Measurements from ENCODE around the gene PCSK4.

- TF ChIP-seq POLR2A (IDR thresholded peaks at IDR 0.05) (no peak), EP300 (IDR thresholded peaks at IDR 0.05) (no peak)
- TF ChIP-seq, protein P1, sequence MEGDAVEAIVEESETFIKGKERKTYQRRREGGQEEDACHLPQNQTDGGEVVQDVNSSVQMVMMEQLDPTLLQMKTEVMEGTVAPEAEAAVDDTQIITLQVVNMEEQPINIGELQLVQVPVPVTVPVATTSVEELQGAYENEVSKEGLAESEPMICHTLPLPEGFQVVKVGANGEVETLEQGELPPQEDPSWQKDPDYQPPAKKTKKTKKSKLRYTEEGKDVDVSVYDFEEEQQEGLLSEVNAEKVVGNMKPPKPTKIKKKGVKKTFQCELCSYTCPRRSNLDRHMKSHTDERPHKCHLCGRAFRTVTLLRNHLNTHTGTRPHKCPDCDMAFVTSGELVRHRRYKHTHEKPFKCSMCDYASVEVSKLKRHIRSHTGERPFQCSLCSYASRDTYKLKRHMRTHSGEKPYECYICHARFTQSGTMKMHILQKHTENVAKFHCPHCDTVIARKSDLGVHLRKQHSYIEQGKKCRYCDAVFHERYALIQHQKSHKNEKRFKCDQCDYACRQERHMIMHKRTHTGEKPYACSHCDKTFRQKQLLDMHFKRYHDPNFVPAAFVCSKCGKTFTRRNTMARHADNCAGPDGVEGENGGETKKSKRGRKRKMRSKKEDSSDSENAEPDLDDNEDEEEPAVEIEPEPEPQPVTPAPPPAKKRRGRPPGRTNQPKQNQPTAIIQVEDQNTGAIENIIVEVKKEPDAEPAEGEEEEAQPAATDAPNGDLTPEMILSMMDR (IDR thresholded peaks at IDR 0.05): no peak
Observed at GRCh38 chr19:1474765-1475351, 15.3 kb downstream of the PCSK4 start.

Measured in tibial nerve (tissue), 4 donors.